Measurements from ENCODE around the gene ARHGEF7. TPM values are rescaled to one million over a fixed set of nuclear protein-coding genes. Genes with fewer than 3 reads are reported as not detected.

Gene ARHGEF7
- total RNA-seq, 1 donor from 2014 or later, result 52.8 TPM

DNA sequence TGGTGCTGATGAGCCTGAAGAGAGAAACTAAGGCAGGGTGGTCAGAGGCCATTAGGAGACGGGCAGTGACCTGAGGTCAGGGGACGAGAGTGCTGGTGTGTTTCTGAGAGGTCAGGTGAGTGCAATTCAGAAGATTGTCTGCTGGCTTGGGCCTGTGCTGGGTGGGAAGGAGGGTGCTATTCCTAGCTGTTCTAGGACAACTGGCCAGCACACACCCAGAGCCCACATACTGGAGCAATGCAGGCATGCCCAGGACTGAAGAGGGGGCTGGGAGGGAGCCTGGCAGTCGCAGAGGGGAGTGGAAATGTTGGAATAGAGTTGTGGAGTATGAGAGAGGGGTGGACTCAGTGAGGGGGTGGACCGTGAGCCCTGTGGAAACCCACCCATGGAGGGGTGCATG lies 16.5 kb downstream of the ARHGEF7 start:
- DNase-seq (ENCODE audit: low read depth), result peak; percentile 76

DNA sequence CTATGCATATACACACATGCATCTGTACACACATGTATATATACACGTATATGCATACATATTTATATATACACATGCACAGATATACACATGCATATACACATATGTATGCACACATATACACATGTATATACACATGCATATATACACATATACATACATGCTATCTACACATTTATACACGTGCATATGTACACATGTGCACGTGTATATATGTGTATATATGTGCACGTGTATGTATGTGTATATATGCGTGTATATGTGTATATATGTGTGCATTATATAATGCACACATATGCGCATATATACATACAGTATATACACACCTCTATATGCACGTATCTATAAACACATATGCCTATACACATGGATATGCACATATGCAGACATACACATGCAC lies 17.8 kb downstream of the ARHGEF7 start:
- no peak for DNase-seq (ENCODE audit: low read depth)

DNA sequence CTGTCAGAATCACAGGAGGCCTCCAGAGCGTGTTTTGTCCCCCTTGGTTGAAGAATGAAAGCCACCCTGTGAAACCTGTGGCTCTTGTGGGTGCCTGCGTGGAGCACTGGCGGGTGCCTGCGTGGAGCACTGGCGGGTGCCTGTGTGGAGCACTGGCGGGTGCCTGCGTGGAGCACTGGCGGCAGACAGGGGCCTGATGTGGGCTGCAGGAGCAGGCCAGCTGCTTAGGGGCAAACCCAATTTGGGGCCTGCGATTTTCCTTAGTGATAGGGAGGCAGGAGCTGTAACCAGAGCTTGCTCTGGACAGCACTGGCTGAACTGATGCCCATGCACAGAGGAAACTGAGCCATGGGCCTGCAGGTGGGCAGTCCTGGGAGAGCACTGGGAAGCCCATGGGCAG lies 24.3 kb downstream of the ARHGEF7 start:
- DNase-seq (ENCODE audit: low read depth), result no peak

DNA sequence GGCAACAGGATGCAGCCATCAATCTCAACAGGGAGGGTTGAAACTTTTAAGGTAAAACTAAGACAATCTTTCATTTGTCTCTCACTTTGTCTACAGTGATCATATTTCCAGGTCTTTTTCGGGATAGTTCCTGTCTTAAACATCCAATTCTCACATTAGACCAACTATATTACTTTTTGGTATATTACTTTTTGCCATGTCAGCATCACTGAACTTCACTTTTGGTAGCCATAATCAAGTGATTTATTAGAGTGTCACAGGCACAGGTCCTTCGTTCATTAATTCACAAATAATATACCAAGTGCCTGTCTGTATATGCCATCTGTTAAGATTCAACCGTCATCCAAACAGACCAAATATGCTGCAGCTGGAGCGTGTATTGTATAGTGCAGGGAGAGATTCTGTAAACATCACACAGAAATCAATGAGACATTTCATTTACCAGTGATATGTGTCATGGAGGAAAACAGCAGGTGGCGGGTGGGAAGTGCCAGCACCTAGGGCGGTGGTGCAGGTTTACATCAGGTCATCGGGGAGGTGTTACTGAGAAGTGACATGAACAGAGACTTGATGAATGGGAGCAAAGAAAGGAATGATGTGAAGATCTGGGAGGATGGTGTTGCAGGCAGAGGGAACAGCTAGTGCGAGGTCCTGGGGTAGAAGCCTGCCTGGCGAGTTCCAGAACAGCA lies 24.9 kb downstream of the ARHGEF7 start:
- no peak for DNase-seq (ENCODE audit: low read depth)

DNA sequence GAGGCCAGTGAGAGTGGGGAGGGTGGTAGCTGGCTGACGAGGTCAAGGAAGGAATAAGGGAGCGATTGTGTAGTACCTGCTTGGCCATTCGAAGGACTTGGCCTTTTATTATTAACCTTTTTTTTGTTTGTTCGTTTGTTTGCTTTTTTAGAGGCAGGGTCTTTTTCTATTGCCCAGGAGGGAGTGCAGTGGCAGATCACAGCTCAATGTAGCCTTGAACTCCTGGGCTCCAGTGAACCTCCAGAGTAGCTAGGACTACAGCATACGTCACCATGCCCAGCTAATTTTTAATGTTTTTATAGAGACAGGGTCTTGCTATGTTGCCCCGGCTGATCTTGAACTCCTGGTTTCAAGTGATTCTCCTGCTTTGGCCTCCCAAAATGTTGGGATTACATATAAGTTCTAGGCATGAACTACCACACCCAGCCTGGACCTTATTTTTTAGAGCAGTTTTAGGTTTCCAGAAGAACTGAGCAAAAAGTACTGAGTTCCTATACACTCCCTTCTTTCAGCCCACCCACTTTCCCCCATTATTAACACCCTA lies 25.5 kb downstream of the ARHGEF7 start:
- no peak for DNase-seq (ENCODE audit: low read depth)

DNA sequence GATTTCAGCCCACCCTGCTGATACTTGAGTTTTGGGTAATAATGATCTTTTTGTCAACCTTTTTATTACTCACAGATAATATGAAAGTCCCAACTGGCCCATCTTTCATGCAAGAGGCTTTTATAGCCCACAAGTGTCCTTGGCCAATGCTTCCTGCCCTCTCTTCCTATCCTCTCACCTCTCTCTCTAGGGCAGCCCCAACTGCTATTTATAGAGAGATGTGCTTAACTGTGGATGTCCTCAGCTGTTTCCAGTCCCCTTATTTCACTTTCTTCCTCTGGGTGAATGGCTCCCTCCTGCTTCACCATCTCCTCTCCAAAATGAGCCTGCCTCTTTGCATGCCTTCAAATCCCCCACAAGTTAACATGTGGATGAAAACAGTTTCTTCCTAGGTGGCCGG lies 27.4 kb downstream of the ARHGEF7 start:
- DNase-seq (ENCODE audit: low read depth), result peak; percentile 66

DNA sequence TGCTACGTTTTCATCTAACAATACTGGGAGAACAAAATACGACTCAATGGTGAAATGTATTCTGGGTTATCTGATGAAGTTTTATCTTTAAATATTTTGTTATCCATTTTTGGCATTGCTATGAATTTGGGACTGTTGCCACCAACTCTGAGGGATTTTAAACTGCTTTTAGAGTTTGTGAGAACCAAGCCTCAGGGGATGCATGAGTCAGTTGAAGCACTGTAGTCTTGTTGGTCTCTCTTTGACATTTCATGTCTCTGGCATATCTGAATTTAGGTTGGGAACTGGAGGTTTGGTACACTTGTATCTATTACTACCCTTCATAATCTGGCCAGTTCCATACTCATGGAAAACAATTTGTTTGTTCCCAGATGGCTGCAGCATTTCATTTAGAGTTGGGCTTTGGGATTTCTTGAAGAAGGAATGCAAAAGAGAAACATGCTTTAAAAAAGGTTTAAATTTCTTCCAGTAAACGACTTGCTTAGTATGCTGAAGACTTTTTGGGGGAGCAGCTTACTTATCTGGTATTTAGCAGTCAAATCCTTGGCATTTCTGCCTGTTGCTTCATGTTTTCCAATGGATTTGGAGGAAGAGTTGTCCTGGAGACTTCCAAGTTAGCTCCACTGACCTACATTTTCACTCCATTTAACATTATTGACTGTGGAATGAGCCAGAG lies 28.9 kb downstream of the ARHGEF7 start:
- DNase-seq (ENCODE audit: low read depth), result no peak

DNA sequence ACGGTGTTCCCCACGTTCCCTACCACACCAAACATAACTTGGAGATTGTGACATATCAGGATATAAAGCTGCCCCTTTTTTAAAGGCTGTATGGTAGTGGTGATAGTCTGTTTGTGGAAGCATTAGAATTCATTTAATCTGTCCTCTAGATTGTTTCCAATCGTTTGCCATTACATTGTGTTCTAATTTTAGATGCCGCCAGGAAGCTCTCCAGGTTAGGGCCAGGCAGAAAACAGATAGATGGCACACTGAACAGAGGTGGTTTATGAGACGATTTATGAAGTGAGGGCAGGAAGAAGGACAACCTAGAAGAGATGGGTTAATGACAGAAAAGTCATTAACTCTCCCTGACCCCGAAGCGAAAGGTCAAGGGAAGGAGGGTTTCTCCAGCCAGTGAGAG lies 30.0 kb downstream of the ARHGEF7 start:
- DNase-seq (ENCODE audit: low read depth), result no peak

DNA sequence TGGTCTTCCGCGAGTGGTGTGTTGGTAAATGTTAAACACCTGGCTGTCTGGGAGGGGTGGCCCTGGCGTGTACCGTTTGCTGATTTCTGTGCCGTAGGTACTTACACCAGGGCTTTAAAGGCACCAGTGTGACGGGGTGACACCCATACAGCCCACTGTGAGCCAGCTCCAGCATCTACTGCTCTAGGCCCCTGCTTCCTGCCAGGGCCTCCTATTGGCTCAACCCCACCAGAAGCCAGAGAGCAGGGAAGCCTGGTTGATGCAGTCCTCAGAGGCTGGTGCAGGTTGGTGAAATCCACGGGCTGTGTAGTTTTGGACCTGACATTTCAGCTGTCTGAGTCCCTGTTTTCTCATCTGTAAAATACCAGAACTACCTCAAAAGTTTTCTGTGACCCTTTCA lies 30.4 kb downstream of the ARHGEF7 start:
- no peak for DNase-seq (ENCODE audit: low read depth)

DNA sequence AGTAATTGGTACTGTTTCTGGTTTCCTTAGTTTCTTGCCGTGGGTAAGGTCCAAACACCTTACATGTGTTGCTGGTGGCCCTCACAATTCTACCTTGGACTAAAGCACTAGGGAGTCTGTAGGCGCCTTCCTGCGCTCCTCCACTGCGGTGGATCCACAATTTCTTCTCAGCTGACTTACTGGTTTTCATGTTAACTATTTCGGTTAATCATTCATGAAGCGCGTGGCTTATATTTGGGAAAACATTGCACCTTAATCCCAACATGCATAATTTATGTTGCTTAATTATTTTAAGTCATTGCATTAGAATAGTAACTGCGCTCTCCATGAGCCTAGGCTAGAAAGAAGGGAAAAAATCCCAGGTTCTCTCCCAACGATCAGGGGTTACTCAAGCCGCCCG lies 37.7 kb downstream of the ARHGEF7 start:
- DNase-seq (ENCODE audit: low read depth), result no peak

DNA sequence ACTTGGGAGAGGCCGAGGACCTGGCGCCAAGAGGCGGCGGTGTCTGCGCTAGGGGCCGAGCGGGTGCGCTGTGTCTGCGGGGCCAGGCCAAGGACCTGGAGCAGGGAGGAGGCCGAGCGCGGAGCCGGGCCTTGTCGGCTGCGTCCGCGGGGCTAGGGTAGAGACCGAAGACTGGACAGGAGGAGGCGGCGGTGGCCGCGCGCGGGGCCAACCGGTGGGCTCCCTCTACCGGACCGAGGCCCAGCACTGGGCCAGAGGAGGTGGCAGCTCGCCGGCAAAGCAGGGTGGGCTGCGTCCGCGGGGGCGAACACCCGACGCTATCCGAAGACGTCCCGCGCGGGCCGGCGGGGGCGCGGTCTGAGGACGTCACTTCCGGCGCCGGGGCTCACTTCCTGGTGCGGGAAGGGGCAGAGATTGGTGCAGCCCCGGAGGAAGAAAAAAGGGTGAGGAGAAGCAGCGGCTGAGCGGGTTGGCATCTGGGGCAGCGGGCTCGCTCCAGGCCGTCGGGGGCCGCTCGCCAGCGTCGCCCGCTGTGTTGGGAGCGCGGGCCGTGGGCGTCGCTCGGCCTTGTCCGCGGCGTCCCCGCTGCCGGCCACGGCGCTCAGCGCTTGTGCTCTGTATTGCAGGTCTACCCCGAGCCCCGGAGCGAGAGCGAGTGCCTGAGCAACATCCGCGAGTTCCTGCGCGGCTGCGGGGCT lies 38.3 kb downstream of the ARHGEF7 start:
- peak; percentile 95 for DNase-seq (ENCODE audit: low read depth)

DNA sequence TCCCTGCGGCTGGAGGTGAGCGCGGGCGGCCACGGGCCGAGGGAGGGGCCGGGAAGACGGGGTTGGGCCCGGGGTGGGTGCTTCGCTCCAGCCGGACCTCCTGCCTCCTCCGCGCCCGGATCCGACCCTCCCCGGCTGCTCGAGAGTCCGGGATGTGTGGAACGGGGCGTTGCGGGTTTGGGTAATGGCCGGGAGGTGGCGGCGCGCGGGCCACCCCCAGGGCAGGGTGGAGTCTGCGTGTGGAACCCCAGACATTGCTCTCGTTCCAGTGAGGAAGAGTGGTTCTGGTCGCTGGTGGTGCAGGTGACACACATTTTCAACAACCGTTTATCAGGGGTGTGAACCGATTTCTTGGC lies 38.8 kb downstream of the ARHGEF7 start:
- peak; percentile 70 for DNase-seq (ENCODE audit: low read depth)

DNA sequence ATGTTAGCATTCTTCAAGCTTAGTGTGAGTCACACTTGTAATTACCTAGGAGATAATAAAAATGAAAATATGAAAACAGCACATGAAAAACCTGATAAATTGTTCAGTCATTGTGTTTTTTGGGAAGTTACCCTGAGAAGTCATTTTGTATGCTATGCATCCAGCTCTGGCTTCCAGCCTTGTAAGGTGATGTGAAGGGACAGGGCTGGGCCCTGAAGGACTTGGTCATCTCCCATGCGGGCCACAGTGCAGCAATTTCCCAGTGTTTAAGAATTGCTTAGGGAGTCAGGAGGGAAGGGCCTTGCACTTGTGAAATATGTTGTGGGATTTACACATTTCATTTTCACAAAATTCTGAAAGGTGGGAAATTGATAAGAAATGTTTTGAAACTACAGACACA lies 41.3 kb downstream of the ARHGEF7 start:
- no peak for DNase-seq (ENCODE audit: low read depth)

DNA sequence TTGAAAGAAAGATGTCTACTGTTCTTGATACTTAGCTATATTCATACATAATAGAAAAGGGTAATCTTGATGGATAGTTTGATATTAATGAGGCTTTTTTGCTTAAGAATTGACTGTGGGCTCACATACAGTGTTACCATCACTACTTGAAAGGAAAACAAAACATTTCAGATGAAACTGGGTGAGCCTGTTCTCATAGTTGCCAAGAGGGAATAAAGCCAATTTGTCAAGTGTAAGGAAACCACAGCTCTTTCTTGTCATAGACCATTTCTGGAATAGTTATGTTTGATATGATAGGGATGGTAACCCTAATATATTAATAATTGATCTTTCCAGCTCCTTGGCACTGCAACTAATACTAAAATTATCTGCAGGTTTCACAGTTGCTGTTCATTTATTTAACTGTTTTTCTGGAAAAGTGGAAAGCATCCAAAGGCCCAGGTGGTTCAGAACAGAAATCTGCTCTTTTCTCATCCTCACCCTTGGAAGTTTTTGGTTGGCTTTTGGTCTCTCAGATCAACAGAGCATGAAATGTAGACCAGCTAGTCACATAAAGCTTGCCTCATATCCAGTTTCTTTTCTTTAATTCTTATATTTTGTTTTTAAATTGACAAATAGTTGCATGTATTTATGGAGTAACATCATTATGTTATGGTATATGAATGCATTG lies 43.2 kb downstream of the ARHGEF7 start:
- no peak for DNase-seq (ENCODE audit: low read depth)

DNA sequence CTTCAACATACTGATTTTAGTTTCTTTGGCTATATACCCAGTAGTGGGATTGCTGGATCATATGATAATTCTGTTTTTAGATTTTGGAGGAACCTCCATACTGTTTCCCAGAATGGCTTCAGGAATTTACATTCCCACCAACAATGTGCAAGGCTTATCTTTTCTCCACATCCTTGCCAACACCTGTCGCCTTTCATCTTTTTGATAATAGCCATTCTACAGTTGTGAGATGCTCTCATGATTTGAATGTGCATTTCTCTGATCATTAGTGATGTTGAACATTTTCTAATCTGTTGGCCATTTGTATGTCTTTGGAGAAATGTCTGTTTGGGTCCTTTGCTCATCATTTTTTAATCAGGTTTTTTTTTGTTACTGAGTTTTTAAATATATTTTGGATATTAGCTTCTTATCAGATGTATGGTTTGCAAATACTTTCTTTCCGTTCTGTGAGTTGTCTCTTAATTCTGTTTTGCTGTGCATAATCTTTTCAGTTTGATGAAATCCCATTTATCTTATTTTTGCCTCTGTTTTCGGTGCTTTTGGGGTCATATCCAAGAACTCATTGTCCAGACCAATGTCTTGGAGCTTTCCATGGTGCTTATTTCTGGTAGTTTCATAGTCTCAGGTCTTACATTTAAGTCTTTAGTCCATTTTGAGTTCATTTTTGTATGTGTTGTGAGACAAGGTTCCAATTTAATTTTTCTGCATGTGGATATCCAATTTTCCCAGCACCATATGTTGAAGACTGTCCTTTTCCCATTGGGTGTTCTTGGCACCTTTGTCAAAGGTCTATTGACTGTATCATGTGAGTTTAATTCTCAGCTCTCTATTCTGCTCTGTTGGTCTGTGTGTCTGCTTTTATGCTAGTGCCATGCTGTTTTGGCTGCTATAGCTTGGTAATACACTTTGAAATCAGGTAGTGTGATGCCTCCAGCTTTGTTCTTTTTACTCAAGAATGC lies 44.5 kb downstream of the ARHGEF7 start:
- DNase-seq (ENCODE audit: low read depth), result peak; percentile 45

DNA sequence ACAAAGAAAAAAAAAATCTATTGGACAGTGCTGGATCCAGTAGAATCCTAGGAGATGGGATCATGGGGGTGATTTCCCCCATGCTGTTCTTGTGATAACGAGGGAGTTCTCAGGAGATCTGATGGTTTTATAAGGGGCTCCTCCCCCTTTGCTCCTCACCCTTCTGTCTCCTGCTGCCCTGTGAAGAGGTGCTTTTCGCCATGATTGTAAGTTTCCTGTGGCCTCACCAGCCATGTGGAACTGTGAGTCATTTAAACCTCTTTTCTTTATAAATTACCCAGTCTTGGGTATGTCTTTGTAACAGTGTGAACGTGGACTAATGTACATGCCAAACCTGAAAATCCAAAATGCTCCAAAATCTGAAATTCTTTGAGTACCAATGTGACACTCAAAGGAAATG lies 45.5 kb downstream of the ARHGEF7 start:
- no peak for DNase-seq (ENCODE audit: low read depth)

DNA sequence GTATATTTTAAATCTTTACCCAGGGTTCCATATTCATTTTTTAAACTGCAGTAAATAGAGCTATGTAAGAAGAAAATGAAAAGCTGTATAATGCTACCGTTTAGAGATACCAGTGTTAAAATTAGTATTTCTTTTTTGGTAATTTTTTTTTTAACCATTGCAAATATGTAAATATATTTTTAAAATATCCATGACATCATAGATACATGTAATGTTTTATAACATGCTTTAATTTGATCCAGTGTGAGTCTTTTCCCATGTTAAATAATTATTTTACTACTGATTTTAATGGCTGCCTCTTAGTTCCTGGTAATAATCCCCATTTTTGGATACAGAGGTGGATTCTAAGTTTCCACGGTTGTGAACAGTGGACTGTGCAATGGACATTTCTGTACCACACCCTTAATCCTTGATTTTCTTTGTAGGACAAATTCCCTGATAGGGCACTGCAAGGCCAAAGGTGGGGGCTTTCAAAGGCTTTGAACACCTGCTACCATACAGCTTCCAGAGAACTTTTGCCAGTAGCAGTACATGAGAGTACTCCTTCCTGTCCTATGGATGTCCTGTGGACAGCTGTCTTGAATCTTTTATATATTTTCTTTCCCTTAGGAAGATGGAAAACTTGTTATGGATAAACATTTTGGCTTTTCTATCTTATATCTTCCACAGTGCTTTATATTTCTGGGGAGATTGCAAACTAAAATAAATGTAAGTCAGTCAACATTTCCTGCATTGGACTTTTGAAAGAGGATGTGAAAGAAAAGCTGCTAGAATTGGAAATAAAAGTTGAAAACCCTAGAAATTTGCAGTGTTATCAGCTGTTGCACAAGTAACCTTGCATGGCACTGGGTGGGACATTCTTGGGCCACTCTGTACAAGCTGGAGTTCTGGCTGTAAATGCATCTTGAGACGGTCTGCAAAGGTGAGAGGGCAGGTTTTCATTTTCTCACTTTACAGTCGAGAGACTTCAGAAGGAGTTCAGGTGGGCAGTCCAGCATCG lies 46.8 kb downstream of the ARHGEF7 start:
- DNase-seq (ENCODE audit: low read depth), result no peak

DNA sequence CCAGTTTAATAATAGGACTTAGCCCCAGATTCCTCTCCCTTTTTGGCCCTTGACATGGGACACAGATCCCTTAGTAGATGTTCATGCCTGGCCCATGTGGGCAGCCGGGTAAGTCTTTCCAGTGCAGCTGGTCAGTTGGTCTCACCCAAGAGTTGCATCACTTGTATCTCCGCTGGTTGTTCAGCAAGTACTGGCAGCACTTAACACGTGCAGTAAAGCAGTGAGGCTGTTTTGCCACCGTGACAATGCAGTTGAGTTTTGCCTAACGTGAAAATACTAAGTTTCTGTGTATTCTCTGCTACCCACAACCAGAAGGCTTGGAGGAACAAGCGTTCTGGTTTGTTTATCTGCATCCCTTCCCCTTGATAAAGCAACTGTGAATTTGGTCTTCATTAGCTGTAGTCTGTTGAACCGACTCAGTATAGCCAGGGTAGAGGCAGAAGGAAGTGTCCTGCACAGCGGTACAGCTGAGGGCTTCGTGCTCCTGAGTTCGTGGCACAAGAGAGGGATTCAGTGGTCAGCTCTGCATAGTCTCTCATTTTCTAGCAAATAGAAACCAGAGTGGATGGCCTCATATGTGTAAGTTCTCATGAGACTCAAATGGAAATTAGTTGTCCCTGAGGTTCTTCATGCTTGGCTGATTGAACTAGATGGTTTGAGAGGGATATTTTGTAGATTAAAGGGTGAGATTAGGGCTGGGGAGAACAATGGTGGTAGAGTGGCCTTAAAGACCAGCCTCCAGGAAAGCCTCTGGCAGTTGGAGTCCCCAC lies 50.3 kb downstream of the ARHGEF7 start:
- peak; percentile 97 for DNase-seq (ENCODE audit: low read depth)
